Sigmoid colon (tissue), 4 donors: Measurements from ENCODE around the gene ACOT12.

Experiments used
- POLR2A ChIP-seq, 2 donors: fragments of 450-650 bp; IDR thresholded peaks; one replicate each; pipeline ENCODE4 v1.6.1; 2016; ENCODE audit warnings: antibody characterized with exemption in 2 of 2, mild to moderate bottlenecking in 2 of 2, moderate library complexity in 2 of 2
- POLR2AphosphoS5 ChIP-seq, 4 donors: sonication (generic); formaldehyde crosslinking; IDR thresholded peaks; one replicate each; pipeline ENCODE4 v1.6.1; 2017; ENCODE audit warnings: antibody characterized with exemption in 4 of 4
- TF ChIP-seq, protein P1 (sequence below), 4 experiments: fragments of 450-650 bp in 3 of 4; fragments of 200-600 bp in 1 of 4; IDR thresholded peaks; one replicate each; pipeline ENCODE4 v1.5.1; 2016 to 2019; ENCODE audit warnings: antibody characterized with exemption in 4 of 4, mild to moderate bottlenecking in 3 of 4, moderate library complexity in 2 of 4

DNA sequence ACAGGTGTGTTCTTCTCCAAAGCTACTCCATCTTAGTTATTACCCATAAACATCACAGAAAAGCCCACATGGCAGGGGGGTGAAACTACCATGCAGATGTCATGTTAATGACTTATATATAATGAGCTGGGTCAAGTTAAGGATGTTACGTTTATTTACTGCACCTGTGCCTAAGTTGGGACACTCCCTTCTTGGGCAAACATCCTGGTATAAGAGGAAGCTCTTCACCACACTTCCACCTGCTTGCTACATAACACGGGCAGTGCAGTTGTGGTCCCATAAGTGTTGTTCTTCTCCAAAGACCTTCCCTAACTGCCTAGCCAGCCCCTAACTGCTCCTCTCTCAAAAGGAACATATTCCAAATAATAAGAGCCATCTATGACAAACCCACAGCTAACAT lies 101.8 kb downstream of the ACOT12 start:
- TF ChIP-seq, protein P1, sequence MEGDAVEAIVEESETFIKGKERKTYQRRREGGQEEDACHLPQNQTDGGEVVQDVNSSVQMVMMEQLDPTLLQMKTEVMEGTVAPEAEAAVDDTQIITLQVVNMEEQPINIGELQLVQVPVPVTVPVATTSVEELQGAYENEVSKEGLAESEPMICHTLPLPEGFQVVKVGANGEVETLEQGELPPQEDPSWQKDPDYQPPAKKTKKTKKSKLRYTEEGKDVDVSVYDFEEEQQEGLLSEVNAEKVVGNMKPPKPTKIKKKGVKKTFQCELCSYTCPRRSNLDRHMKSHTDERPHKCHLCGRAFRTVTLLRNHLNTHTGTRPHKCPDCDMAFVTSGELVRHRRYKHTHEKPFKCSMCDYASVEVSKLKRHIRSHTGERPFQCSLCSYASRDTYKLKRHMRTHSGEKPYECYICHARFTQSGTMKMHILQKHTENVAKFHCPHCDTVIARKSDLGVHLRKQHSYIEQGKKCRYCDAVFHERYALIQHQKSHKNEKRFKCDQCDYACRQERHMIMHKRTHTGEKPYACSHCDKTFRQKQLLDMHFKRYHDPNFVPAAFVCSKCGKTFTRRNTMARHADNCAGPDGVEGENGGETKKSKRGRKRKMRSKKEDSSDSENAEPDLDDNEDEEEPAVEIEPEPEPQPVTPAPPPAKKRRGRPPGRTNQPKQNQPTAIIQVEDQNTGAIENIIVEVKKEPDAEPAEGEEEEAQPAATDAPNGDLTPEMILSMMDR (IDR thresholded peaks at IDR 0.05): no peak
- TF ChIP-seq POLR2AphosphoS5 (IDR thresholded peaks at IDR 0.05) (no peak), POLR2A (IDR thresholded peaks at IDR 0.05) (no peak)
